Left hindlimb (tissue), 1 donor: ENCODE measurements around the gene TMEM165.

Experiments used
- DNase-seq: peaks from one replicate; pipeline ENCODE4 v3.0.0-alpha.2; 2018

The TMEM165 gene

DNA sequence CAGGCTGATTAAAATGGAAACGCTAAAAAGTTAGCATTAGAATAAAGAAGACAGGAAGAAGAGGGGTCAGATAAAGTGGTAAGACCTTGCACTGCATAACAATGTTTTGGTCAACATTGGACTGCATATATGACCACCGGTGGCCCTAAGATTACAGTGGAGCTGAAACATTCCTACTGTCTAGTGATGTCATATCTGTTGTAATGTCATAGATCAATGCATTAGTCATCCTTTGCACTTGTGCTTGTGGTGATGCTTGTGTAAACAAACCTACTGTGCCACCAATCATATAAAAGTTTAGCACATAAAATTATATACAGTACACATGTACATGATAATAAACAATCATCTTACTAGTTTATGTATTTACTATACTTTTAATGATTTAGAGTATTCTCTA, 73.0 kb downstream of the TMEM165 start:
- no peak for DNase-seq

DNA sequence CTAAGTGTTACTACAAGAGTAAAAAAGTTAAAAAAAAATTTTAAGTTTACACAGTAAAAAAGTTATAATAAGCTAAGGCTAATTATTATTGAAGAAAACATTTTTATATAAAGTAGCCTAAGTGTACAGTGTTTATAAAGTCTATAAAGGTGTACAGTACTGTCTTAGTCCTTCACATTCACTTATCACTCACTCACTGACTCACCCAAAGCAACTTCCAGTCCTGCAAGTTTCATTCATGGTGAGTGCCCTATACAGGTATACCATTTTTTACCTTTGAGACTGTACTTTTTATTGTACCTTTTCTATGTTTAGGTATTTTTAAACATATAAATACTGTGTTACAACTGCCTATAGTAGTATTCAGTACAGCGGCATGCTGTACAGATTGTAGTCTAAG, 74.2 kb downstream of the TMEM165 start:
- no peak for DNase-seq
